GM23338 (cell line): ENCODE data around the gene ZNF480. TPM values are rescaled to one million over a fixed set of nuclear protein-coding genes. Genes with fewer than 3 reads are reported as not detected.

ENCODE experiments used
- ATAC-seq: fragments of 200-7000 bp; cut with Tn5 transposase; 3 replicates; pipeline ENCODE4 v1.9.1; 2020
- DNase-seq: peaks from one replicate; pipeline ENCODE4 v3.0.0-alpha.2; 2015; ENCODE audit warnings: low spot score
- H2AFZ ChIP-seq: fragments of 200-600 bp; sonication (generic); 2 replicates; pipeline ENCODE4 v1.8.0; 2016; ENCODE audit warnings: antibody characterized with exemption, mild to moderate bottlenecking, moderate library complexity
- H3F3A ChIP-seq: fragments of 200-600 bp; sonication (generic); replicated peaks from 2 replicates; pipeline ENCODE4 v1.8.0; 2017; ENCODE audit warnings: antibody characterized with exemption, mixed run types, low read depth
- H3K27ac ChIP-seq: fragments of 200-600 bp; sonication (generic); 2 replicates; pipeline ENCODE4 v1.6.1; 2016; ENCODE audit warnings: low read depth
- H3K27me3 ChIP-seq: fragments of 200-600 bp; sonication (generic); 2 replicates; pipeline ENCODE4 v1.8.0; 2016; ENCODE audit warnings: mild to moderate bottlenecking, mixed run types, moderate library complexity; ENCODE audit not compliant: insufficient read depth
- H3K36me3 ChIP-seq: fragments of 200-600 bp; sonication (generic); 2 replicates; pipeline ENCODE4 v1.8.0; 2016; ENCODE audit warnings: mild to moderate bottlenecking; ENCODE audit not compliant: insufficient read depth
- H3K4me1 ChIP-seq: fragments of 200-600 bp; sonication (generic); 2 replicates; pipeline ENCODE4 v1.8.0; 2016; ENCODE audit warnings: mild to moderate bottlenecking, moderate library complexity; ENCODE audit not compliant: insufficient read depth
- H3K4me2 ChIP-seq: fragments of 200-600 bp; sonication (generic); 2 replicates; pipeline ENCODE4 v1.7.1; 2017; ENCODE audit warnings: mixed run types
- H3K4me3 ChIP-seq: fragments of 200-600 bp; sonication (generic); 2 replicates; pipeline ENCODE4 v1.6.1; 2016; ENCODE audit warnings: mixed run types
- H3K79me2 ChIP-seq: fragments of 200-600 bp; sonication (generic); replicated peaks from 2 replicates; pipeline ENCODE4 v1.8.0; 2017; ENCODE audit warnings: mild to moderate bottlenecking; ENCODE audit not compliant: insufficient read depth
- H3K9me2 ChIP-seq: fragments of 200-600 bp; sonication (generic); 2 replicates; pipeline ENCODE4 v1.8.0; 2017; ENCODE audit not compliant: insufficient read depth
- H4K20me1 ChIP-seq: fragments of 200-600 bp; sonication (generic); replicated peaks from 2 replicates; pipeline ENCODE4 v1.8.0; 2017; ENCODE audit warnings: mild to moderate bottlenecking; ENCODE audit not compliant: insufficient read depth
- H3K27ac Mint-ChIP-seq: 2 replicates; pipeline ENCODE4 v1.8.0; 2020; ENCODE audit warnings: inconsistent platforms, mild to moderate bottlenecking, moderate library complexity, mixed read lengths
- H3K27me3 Mint-ChIP-seq: 3 replicates; pipeline ENCODE4 v1.8.0; 2022; ENCODE audit warnings: low read depth, mild to moderate bottlenecking, moderate library complexity, mixed read lengths, inconsistent platforms; ENCODE audit not compliant: insufficient read depth, poor library complexity
- H3K36me3 Mint-ChIP-seq: 3 replicates; pipeline ENCODE4 v1.8.0; 2021; ENCODE audit warnings: low read depth, mild to moderate bottlenecking, inconsistent platforms, moderate library complexity, mixed read lengths
- H3K4me1 Mint-ChIP-seq: 3 replicates; pipeline ENCODE4 v1.8.0; 2020; ENCODE audit warnings: mild to moderate bottlenecking, inconsistent platforms, mixed read lengths
- H3K4me3 Mint-ChIP-seq: 3 replicates; pipeline ENCODE4 v1.8.0; 2021; ENCODE audit warnings: moderate library complexity, mild to moderate bottlenecking, inconsistent platforms, mixed read lengths
- H3K9me3 Mint-ChIP-seq: 3 replicates; pipeline ENCODE4 v1.8.0; 2020; ENCODE audit warnings: moderate library complexity, mild to moderate bottlenecking, inconsistent platforms, mixed read lengths
- CREB1 ChIP-seq: fragments of 250-450 bp; sonication (Bioruptor Pico); IDR thresholded peaks from 2 replicates; pipeline ENCODE4 v1.5.0; 2020; ENCODE audit warnings: low read depth, mild to moderate bottlenecking, moderate library complexity
- JUNB ChIP-seq: IDR thresholded peaks from one replicate; pipeline ENCODE4 v1.6.1; 2016; ENCODE audit warnings: antibody characterized with exemption; ENCODE audit not compliant: unreplicated experiment
- NANOG ChIP-seq: IDR thresholded peaks from 2 replicates; pipeline ENCODE4 v1.6.1; 2016; ENCODE audit warnings: antibody characterized with exemption, borderline replicate concordance
- POLR2AphosphoS5 ChIP-seq: IDR thresholded peaks from 2 replicates; pipeline ENCODE4 v1.6.1; 2016; ENCODE audit warnings: antibody characterized with exemption, low read depth
- STAT1 ChIP-seq: IDR thresholded peaks from one replicate; pipeline ENCODE4 v1.6.1; 2016; ENCODE audit warnings: antibody characterized with exemption; ENCODE audit not compliant: unreplicated experiment
- ZNF114 ChIP-seq: fragments of 250-450 bp; sonication (Bioruptor Pico); IDR thresholded peaks from 2 replicates; pipeline ENCODE4 v1.5.0; 2020; ENCODE audit warnings: mild to moderate bottlenecking, moderate library complexity
- ZNF331 ChIP-seq: fragments of 250-450 bp; sonication (Bioruptor Pico); IDR thresholded peaks from 2 replicates; pipeline ENCODE4 v1.5.0; 2020; ENCODE audit warnings: low read depth, mild to moderate bottlenecking, moderate library complexity
- long read RNA-seq: library from polyadenylated mRNA; unstranded; transcript quantifications from one replicate; pipeline ENCODE4 v2.0.0, GENCODE V29; 2020; ENCODE audit not compliant: unreplicated experiment
- polyA plus RNA-seq: library from polyadenylated mRNA; unstranded; fragments of >200 nt; fragmentation: Nextera tagmentation; extraction: Ambion mirVana; gene quantifications from 2 replicates; pipeline ENCODE4 v1.2.1, GENCODE V29; 2016
- total RNA-seq: library from RNA; depleted of rRNA; stranded (reverse); fragments of >200 nt; shearing (Covaris generic); gene quantifications from 2 replicates; pipeline ENCODE4 v1.2.3, GENCODE V29; 2014; rRNA removed
- TF ChIP-seq, protein P1 (sequence below): IDR thresholded peaks from 2 replicates; pipeline ENCODE4 v1.6.1; 2016; ENCODE audit warnings: antibody characterized with exemption
- TF ChIP-seq, protein P2 (sequence below), 2 experiments: fragments of 200-600 bp in 1 of 2; sonication (generic) in 1 of 2; conservative IDR thresholded peaks; 2 replicates each; pipeline versions ENCODE4 v1.5.1 to v1.6.1; 2016 to 2017; ENCODE audit warnings: antibody characterized with exemption in 2 of 2, low read depth in 2 of 2, mild to moderate bottlenecking in 2 of 2, moderate library complexity in 1 of 2
- TF ChIP-seq, protein P3 (sequence below): IDR thresholded peaks from one replicate; pipeline ENCODE4 v1.6.1; 2018; ENCODE audit warnings: antibody characterized with exemption; ENCODE audit not compliant: unreplicated experiment

ZNF480 gene
- total RNA-seq = 34.1 and 39.4 TPM in 2 replicates
- 28.8 and 37.9 TPM in 2 replicates for polyA plus RNA-seq
- long read RNA-seq, full-length matches to known transcripts = 7 of 9 reads
- long read RNA-seq, partial matches to known transcripts = 0 of 9 reads
- long read RNA-seq, other reads (novel, unspliced or antisense) = 2 of 9 reads

DNA sequence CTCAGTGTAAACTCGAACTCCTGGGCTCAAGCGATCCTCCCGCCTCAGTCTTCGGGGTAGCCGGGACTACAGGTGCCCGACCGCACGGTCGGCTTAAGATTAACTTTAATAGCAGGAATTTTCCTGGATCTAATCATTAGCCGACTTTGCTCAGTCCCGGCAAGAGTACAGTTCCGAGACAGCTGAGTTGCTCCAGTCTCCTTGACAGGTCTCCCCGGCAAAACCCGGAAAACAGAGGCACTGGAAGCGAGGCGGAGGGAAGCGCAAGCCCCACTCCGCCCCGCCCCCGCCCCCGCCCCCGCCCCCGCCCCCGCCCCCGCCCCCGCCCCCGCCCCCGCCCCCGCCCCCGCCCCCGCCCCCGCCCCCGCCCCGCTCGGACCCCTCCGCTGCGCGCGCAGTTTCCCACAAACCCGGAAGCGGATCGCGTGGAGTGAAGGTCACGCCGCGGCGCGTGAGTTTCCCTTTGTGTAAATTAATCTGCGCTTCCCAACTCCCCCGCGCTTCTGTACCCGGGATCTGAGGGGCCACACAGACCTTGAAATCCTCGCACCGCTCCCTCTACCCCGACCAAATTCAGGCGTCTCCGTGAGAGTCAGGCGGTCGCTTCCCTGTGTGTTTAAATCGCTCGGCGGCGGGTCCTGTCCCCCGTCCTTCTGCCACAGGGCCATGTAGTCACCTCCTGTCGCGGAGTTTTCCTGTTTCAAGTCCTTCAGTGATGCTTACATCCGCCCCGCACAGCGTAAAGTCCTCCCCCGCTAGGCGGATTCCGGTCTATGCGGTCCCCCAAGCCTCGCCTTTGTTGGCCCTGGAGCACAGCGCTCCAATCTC, at the start of gene ZNF480:
Gene ZNF480 (plus strand): TSS at position 397 of the 828 bp plus-strand sequence. CDS start 3,244 bp downstream, outside the sequence.
- peaks cover 19% of the 10 kb centered on the region for H3K79me2 ChIP-seq
- Mint-ChIP-seq H3K36me3 (peaks cover 60% of the 10 kb centered on the region), H3K4me1 (peaks cover 6% of the 10 kb centered on the region), H3K4me3 (peak within 1 kb of the TSS; percentile 89), H3K9me3 (peaks cover 5% of the 10 kb centered on the region; the same call in 1 of the 3 replicates), H3K27me3 (peaks cover 2% of the 10 kb centered on the region), H3K27ac (peak within 1 kb of the TSS; percentile 92)
- peak within 1 kb of the TSS; percentile 83; the same call in 1 of the 2 replicates for H3K27ac ChIP-seq
- H3K4me1 ChIP-seq = no peaks in the 10 kb centered on the region; the same call in 1 of the 2 replicates
- H3F3A ChIP-seq = peaks cover 7% of the 10 kb centered on the region; the same call in 1 of the 2 replicates
- H3K4me2 ChIP-seq = peak within 1 kb of the TSS; percentile 100
- H3K27me3 ChIP-seq = no peaks in the 10 kb centered on the region
- peaks cover 17% of the 10 kb centered on the region for H3K36me3 ChIP-seq
- H2AFZ ChIP-seq = peak within 1 kb of the TSS; percentile 99
- TF ChIP-seq POLR2AphosphoS5 (peak; percentile 77), ZNF331 (no peak)
- TF ChIP-seq, protein P1, sequence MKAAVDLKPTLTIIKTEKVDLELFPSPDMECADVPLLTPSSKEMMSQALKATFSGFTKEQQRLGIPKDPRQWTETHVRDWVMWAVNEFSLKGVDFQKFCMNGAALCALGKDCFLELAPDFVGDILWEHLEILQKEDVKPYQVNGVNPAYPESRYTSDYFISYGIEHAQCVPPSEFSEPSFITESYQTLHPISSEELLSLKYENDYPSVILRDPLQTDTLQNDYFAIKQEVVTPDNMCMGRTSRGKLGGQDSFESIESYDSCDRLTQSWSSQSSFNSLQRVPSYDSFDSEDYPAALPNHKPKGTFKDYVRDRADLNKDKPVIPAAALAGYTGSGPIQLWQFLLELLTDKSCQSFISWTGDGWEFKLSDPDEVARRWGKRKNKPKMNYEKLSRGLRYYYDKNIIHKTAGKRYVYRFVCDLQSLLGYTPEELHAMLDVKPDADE = 0 out of 2 replicates have a peak, but pooled peaks have one; percentile 40
- no peaks in the 10 kb centered on the region for H3K9me2 ChIP-seq
- ATAC-seq (peak; percentile 93), DNase-seq (peak; percentile 89)
- peak within 1 kb of the TSS; percentile 99 for H3K4me3 ChIP-seq
- H4K20me1 ChIP-seq = peaks cover 21% of the 10 kb centered on the region

DNA sequence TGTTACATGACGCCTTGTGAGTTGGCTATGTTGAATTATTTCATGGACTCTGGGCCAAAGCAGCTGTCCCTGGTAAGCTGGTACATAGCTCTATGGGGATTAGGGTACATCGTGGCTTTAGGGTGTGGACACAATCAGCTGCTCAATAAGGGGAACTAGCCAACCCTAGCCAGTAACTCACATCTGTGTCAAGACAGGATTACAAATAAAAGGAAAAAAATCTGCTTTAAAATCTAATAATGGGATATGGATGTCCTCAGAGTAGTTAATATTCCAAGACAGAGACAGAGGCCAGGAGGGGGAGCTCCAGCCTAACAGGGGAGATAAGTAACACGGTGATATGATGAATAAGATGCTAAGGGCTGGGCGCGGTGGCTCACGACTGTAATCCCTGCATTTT, 48.7 kb upstream of the ZNF480 start:
- no peaks in the 10 kb centered on the region for H3K4me1 ChIP-seq
- no peaks in the 10 kb centered on the region for H3K4me1 Mint-ChIP-seq
- no peaks in the 10 kb centered on the region; the same call in none of the 3 replicates for H3K36me3 Mint-ChIP-seq
- no peaks in the 10 kb centered on the region for H3K36me3 ChIP-seq
- DNase-seq = peak; percentile 83
- H3K9me3 Mint-ChIP-seq = peaks cover 29% of the 10 kb centered on the region
- H3K9me2 ChIP-seq = no peaks in the 10 kb centered on the region
- no peaks in the 10 kb centered on the region for H3K27me3 Mint-ChIP-seq
- H3K4me3 Mint-ChIP-seq = no peak overlapping the region
- no peaks in the 10 kb centered on the region for H4K20me1 ChIP-seq
- no peak overlapping the region for H3K4me2 ChIP-seq
- ATAC-seq = peak; percentile 88
- no peak overlapping the region for H3K4me3 ChIP-seq
- TF ChIP-seq STAT1 (no peak), POLR2AphosphoS5 (no peak), ZNF114 (CRISPR knock-in tag) (no peak), NANOG (no peak), JUNB (no peak), CREB1 (CRISPR knock-in tag) (no peak)
- TF ChIP-seq, protein P2, sequence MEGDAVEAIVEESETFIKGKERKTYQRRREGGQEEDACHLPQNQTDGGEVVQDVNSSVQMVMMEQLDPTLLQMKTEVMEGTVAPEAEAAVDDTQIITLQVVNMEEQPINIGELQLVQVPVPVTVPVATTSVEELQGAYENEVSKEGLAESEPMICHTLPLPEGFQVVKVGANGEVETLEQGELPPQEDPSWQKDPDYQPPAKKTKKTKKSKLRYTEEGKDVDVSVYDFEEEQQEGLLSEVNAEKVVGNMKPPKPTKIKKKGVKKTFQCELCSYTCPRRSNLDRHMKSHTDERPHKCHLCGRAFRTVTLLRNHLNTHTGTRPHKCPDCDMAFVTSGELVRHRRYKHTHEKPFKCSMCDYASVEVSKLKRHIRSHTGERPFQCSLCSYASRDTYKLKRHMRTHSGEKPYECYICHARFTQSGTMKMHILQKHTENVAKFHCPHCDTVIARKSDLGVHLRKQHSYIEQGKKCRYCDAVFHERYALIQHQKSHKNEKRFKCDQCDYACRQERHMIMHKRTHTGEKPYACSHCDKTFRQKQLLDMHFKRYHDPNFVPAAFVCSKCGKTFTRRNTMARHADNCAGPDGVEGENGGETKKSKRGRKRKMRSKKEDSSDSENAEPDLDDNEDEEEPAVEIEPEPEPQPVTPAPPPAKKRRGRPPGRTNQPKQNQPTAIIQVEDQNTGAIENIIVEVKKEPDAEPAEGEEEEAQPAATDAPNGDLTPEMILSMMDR (conservative IDR thresholded peaks at IDR 0.05; ENCODE audit: low read depth in 2 of 2) = peak; percentile 70 to 86
- TF ChIP-seq, protein P3, sequence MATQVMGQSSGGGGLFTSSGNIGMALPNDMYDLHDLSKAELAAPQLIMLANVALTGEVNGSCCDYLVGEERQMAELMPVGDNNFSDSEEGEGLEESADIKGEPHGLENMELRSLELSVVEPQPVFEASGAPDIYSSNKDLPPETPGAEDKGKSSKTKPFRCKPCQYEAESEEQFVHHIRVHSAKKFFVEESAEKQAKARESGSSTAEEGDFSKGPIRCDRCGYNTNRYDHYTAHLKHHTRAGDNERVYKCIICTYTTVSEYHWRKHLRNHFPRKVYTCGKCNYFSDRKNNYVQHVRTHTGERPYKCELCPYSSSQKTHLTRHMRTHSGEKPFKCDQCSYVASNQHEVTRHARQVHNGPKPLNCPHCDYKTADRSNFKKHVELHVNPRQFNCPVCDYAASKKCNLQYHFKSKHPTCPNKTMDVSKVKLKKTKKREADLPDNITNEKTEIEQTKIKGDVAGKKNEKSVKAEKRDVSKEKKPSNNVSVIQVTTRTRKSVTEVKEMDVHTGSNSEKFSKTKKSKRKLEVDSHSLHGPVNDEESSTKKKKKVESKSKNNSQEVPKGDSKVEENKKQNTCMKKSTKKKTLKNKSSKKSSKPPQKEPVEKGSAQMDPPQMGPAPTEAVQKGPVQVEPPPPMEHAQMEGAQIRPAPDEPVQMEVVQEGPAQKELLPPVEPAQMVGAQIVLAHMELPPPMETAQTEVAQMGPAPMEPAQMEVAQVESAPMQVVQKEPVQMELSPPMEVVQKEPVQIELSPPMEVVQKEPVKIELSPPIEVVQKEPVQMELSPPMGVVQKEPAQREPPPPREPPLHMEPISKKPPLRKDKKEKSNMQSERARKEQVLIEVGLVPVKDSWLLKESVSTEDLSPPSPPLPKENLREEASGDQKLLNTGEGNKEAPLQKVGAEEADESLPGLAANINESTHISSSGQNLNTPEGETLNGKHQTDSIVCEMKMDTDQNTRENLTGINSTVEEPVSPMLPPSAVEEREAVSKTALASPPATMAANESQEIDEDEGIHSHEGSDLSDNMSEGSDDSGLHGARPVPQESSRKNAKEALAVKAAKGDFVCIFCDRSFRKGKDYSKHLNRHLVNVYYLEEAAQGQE = no peak
- no peak overlapping the region for H3K27ac ChIP-seq
- H2AFZ ChIP-seq = no peak overlapping the region
- H3K79me2 ChIP-seq = no peaks in the 10 kb centered on the region
- no peaks in the 10 kb centered on the region for H3K27me3 ChIP-seq
- H3K27ac Mint-ChIP-seq = no peak overlapping the region
- no peaks in the 10 kb centered on the region for H3F3A ChIP-seq
